Activated T-cell treated with anti-CD3 and anti-CD28 coated beads, Interleukin-2, amount 50 U/mL, for 48 hours (primary cell): ENCODE data around the gene NRAP.

Source experiments
- DNase-seq, 2 experiments: peaks; one replicate each; pipeline ENCODE4 v3.0.0-alpha.2; 2020

NRAP gene

GRCh38 chr10:113663908-113664307 lies at the start of gene NRAP:
NRAP (minus strand) TSS chr10:113664041; CDS start chr10:113663882, 159 bp downstream.
- no peak for DNase-seq

GRCh38 chr10:113713640-113713982 lies 49.8 kb upstream of the NRAP start:
- no peak for DNase-seq

GRCh38 chr10:113712755-113713639 lies 49.2 kb upstream of the NRAP start:
- DNase-seq, result no peak

GRCh38 chr10:113712024-113712423 lies 48.2 kb upstream of the NRAP start:
- no peak for DNase-seq

- no peak for DNase-seq
Observed at GRCh38 chr10:113711142-113711541, 47.3 kb upstream of the NRAP start.

GRCh38 chr10:113709221-113709838 lies 45.5 kb upstream of the NRAP start:
- no peak for DNase-seq

GRCh38 chr10:113708640-113709039 lies 44.8 kb upstream of the NRAP start:
- DNase-seq, result no peak

GRCh38 chr10:113706623-113707022 lies 42.8 kb upstream of the NRAP start:
- DNase-seq, result no peak

GRCh38 chr10:113705344-113705652 lies 41.5 kb upstream of the NRAP start:
- DNase-seq, result no peak

- DNase-seq, result peak in 1 of 2 experiments; percentile 30
Observed at GRCh38 chr10:113704637-113705343, 40.9 kb upstream of the NRAP start.

- DNase-seq, result no peak
Observed at GRCh38 chr10:113697595-113697994, 33.8 kb upstream of the NRAP start.

GRCh38 chr10:113695691-113696090 lies 31.9 kb upstream of the NRAP start:
- no peak for DNase-seq

GRCh38 chr10:113693348-113693747 lies 29.5 kb upstream of the NRAP start:
- no peak for DNase-seq

- DNase-seq, result no peak
Observed at GRCh38 chr10:113692271-113692670, 28.4 kb upstream of the NRAP start.

- no peak for DNase-seq
Observed at GRCh38 chr10:113691381-113691780, 27.5 kb upstream of the NRAP start.

GRCh38 chr10:113690749-113691148 lies 26.9 kb upstream of the NRAP start:
- DNase-seq, result no peak

- no peak for DNase-seq
Observed at GRCh38 chr10:113689574-113689973, 25.7 kb upstream of the NRAP start.

GRCh38 chr10:113689057-113689456 lies 25.2 kb upstream of the NRAP start:
- DNase-seq, result no peak

GRCh38 chr10:113687037-113687436 lies 23.2 kb upstream of the NRAP start:
- DNase-seq, result no peak

GRCh38 chr10:113686028-113686427 lies 22.2 kb upstream of the NRAP start:
- no peak for DNase-seq

GRCh38 chr10:113683300-113683699 lies 19.5 kb upstream of the NRAP start:
- DNase-seq, result no peak

- DNase-seq, result peak; percentile 54 to 59
Observed at GRCh38 chr10:113681533-113682470, 18.0 kb upstream of the NRAP start.
